ENCODE data around the gene FNBP1L. TPM values are rescaled to one million over a fixed set of nuclear protein-coding genes. Genes with fewer than 3 reads are reported as not detected.

The FNBP1L gene
- total and polyA plus RNA-seq, 2 experiments from 2014 or later, result 56.3 to 132 TPM

GRCh38 chr1:93578433-93578830 is 130.5 kb downstream of the FNBP1L start (continued):
- TF ChIP-seq REST (IDR thresholded peaks at IDR 0.05; ENCODE audit: unreplicated experiment) (no peak), ETS1 (IDR thresholded peaks at IDR 0.05) (no peak), JUNB (IDR thresholded peaks at IDR 0.05; ENCODE audit: unreplicated experiment) (no peak), ZNF114 (CRISPR knock-in tag; IDR thresholded peaks at IDR 0.05) (no peak), STAT1 (IDR thresholded peaks at IDR 0.05; ENCODE audit: unreplicated experiment) (no peak), ZNF331 (CRISPR knock-in tag; IDR thresholded peaks at IDR 0.05; ENCODE audit: low read depth) (no peak), CTCF (conservative IDR thresholded peaks at IDR 0.05; ENCODE audit: low read depth in 2 of 2) (no peak), CREB1 (CRISPR knock-in tag; IDR thresholded peaks at IDR 0.05; ENCODE audit: low read depth) (no peak), POLR2AphosphoS5 (IDR thresholded peaks at IDR 0.05; ENCODE audit: low read depth) (no peak), EZH2 (IDR thresholded peaks at IDR 0.05; ENCODE audit: low read depth, unreplicated experiment) (no peak)

- H3K4me1 ChIP-seq (ENCODE audit: insufficient read depth), result peaks cover 6% of the 10 kb centered on the region
- H3K9me2 ChIP-seq (ENCODE audit: insufficient read depth), result no peaks in the 10 kb centered on the region
- H3K79me2 ChIP-seq (replicated peaks; ENCODE audit: insufficient read depth), result no peaks in the 10 kb centered on the region
- Mint-ChIP-seq H3K27ac (no peak overlapping the region), H3K27me3 (ENCODE audit: insufficient read depth, low read depth, poor library complexity) (peaks cover 4% of the 10 kb centered on the region), H3K36me3 (ENCODE audit: low read depth) (peaks cover 6% of the 10 kb centered on the region; the same call in 2 of the 3 replicates), H3K4me3 (no peak overlapping the region), H3K4me1 (peaks cover 5% of the 10 kb centered on the region; the same call in 2 of the 3 replicates), H3K9me3 (no peaks in the 10 kb centered on the region)
- H3K4me3 ChIP-seq, result no peak overlapping the region
- no peaks in the 10 kb centered on the region for H3K27me3 ChIP-seq (ENCODE audit: insufficient read depth)
- H2AFZ ChIP-seq, result no peak overlapping the region
- H4K20me1 ChIP-seq (replicated peaks; ENCODE audit: insufficient read depth), result 0 out of 2 replicates have a peak, but pooled peaks cover 5% of the 10 kb centered on the region
- no peak overlapping the region for H3K4me2 ChIP-seq
- ATAC-seq, result peak; percentile 7; the same call in 1 of the 3 replicates
- H3F3A ChIP-seq (replicated peaks; ENCODE audit: low read depth), result no peaks in the 10 kb centered on the region
- no peak overlapping the region for H3K27ac ChIP-seq (ENCODE audit: low read depth)
- 0 out of 2 replicates have a peak, but pooled peaks cover 7% of the 10 kb centered on the region for H3K36me3 ChIP-seq (ENCODE audit: insufficient read depth)
- no peak for DNase-seq (ENCODE audit: low spot score)
- TF ChIP-seq NANOG (IDR thresholded peaks at IDR 0.05; ENCODE audit: borderline replicate concordance), result no peak
- no peak for TF ChIP-seq ZNF331 (CRISPR knock-in tag; IDR thresholded peaks at IDR 0.05; ENCODE audit: low read depth)
- TF ChIP-seq ZNF114 (CRISPR knock-in tag; IDR thresholded peaks at IDR 0.05), result no peak
- TF ChIP-seq REST (IDR thresholded peaks at IDR 0.05; ENCODE audit: unreplicated experiment), result no peak
- TF ChIP-seq STAT1 (IDR thresholded peaks at IDR 0.05; ENCODE audit: unreplicated experiment), result no peak
- TF ChIP-seq EZH2phosphoT487 (IDR thresholded peaks at IDR 0.05; ENCODE audit: unreplicated experiment), result no peak
- TF ChIP-seq JUNB (IDR thresholded peaks at IDR 0.05; ENCODE audit: unreplicated experiment), result no peak
- TF ChIP-seq ETS1 (IDR thresholded peaks at IDR 0.05), result no peak
- TF ChIP-seq POLR2AphosphoS5 (IDR thresholded peaks at IDR 0.05; ENCODE audit: low read depth), result no peak
These were observed 131.2 kb downstream of the FNBP1L start for GRCh38 chr1:93578911-93579825.
